H1 (cell line): ENCODE measurements around the gene ABHD8.

Experiments used
- CTCF ChIP-seq, 3 experiments: IDR thresholded peaks; 1 replicate in 2 of 3; 2 replicates in 1 of 3; pipeline versions ENCODE4 v1.5.1 to v1.6.1; 2011; ENCODE audit warnings: low read length in 3 of 3, mild to moderate bottlenecking in 3 of 3, inconsistent platforms in 2 of 3, low read depth in 1 of 3, moderate library complexity in 1 of 3; ENCODE audit not compliant: insufficient read depth in 1 of 3; ENCODE audit errors: control extremely low read depth in 1 of 3
- EP300 ChIP-seq, 2 experiments: IDR thresholded peaks; 1 replicate in 1 of 2; 2 replicates in 1 of 2; pipeline ENCODE4 v1.6.1; 2011 to 2012; ENCODE audit warnings: low read depth in 2 of 2, low read length in 2 of 2, mild to moderate bottlenecking in 2 of 2, borderline replicate concordance in 1 of 2, inconsistent platforms in 1 of 2, moderate library complexity in 1 of 2
- KDM1A ChIP-seq: fragments of 200-600, 300-600 bp; sonication (generic); IDR thresholded peaks from 2 replicates; pipeline ENCODE4 v1.7.1; 2016; ENCODE audit warnings: mild to moderate bottlenecking, low read length, borderline replicate concordance
- PHF8 ChIP-seq: fragments of 200-600 bp; sonication (generic); conservative IDR thresholded peaks from 2 replicates; pipeline ENCODE4 v1.7.1; 2012; ENCODE audit warnings: low read depth, mild to moderate bottlenecking, inconsistent platforms, low read length, moderate library complexity
- RAD21 ChIP-seq, 2 experiments: IDR thresholded peaks in 1 of 2; conservative IDR thresholded peaks in 1 of 2; 2 replicates each; pipeline ENCODE4 v1.6.1; 2011; ENCODE audit warnings: low read depth in 2 of 2, low read length in 2 of 2, improper control_type of control experiment in 1 of 2, inconsistent platforms in 1 of 2, mild to moderate bottlenecking in 1 of 2, moderate library complexity in 1 of 2
- USF2 ChIP-seq: IDR thresholded peaks from 2 replicates; pipeline ENCODE4 v1.6.1; 2011; ENCODE audit warnings: low read length, improper control_type of control experiment

GRCh38 chr19:17294051-17294891 is 9.0 kb downstream of the ABHD8 start:
- TF ChIP-seq CTCF (IDR thresholded peaks at IDR 0.05; ENCODE audit: control extremely low read depth in 1 of 3, insufficient read depth in 1 of 3, low read depth in 1 of 3, low read length in 3 of 3) (no peak), RAD21 (IDR thresholded peaks at IDR 0.05 in 1 of 2, conservative IDR thresholded peaks at IDR 0.05 in 1 of 2; ENCODE audit: low read depth in 2 of 2, low read length in 2 of 2) (no peak), KDM1A (no peak), EP300 (IDR thresholded peaks at IDR 0.05; ENCODE audit: borderline replicate concordance in 1 of 2, low read depth in 2 of 2, low read length in 2 of 2) (no peak), USF2 (no peak), PHF8 (no peak)
